Activated naive CD4-positive, alpha-beta T cell treated with anti-CD3 and anti-CD28 coated beads, Interleukin-2, amount 50 U/mL, for 24 hours (primary cell): ENCODE measurements around the gene GON4L.
"Not testable (repeated sequence)": the region's sequence is repeated elsewhere in the genome, so short reads cannot be mapped to it uniquely, and the experiment has no call there.

ENCODE experiments used
- H3K27ac Mint-ChIP-seq: one replicate; pipeline ENCODE4 v1.8.0; 2021; ENCODE audit warnings: mild to moderate bottlenecking, mixed read lengths
- H3K27me3 Mint-ChIP-seq: one replicate; pipeline ENCODE4 v1.8.0; 2021; ENCODE audit warnings: mixed read lengths
- H3K36me3 Mint-ChIP-seq: one replicate; pipeline ENCODE4 v1.8.0; 2021; ENCODE audit warnings: mixed read lengths
- H3K4me1 Mint-ChIP-seq: one replicate; pipeline ENCODE4 v1.8.0; 2021; ENCODE audit warnings: mixed read lengths
- H3K4me3 Mint-ChIP-seq: one replicate; pipeline ENCODE4 v1.8.0; 2021; ENCODE audit warnings: mild to moderate bottlenecking, mixed read lengths
- H3K9me3 Mint-ChIP-seq: one replicate; pipeline ENCODE4 v1.8.0; 2021; ENCODE audit warnings: mixed read lengths

GON4L gene, protein sequence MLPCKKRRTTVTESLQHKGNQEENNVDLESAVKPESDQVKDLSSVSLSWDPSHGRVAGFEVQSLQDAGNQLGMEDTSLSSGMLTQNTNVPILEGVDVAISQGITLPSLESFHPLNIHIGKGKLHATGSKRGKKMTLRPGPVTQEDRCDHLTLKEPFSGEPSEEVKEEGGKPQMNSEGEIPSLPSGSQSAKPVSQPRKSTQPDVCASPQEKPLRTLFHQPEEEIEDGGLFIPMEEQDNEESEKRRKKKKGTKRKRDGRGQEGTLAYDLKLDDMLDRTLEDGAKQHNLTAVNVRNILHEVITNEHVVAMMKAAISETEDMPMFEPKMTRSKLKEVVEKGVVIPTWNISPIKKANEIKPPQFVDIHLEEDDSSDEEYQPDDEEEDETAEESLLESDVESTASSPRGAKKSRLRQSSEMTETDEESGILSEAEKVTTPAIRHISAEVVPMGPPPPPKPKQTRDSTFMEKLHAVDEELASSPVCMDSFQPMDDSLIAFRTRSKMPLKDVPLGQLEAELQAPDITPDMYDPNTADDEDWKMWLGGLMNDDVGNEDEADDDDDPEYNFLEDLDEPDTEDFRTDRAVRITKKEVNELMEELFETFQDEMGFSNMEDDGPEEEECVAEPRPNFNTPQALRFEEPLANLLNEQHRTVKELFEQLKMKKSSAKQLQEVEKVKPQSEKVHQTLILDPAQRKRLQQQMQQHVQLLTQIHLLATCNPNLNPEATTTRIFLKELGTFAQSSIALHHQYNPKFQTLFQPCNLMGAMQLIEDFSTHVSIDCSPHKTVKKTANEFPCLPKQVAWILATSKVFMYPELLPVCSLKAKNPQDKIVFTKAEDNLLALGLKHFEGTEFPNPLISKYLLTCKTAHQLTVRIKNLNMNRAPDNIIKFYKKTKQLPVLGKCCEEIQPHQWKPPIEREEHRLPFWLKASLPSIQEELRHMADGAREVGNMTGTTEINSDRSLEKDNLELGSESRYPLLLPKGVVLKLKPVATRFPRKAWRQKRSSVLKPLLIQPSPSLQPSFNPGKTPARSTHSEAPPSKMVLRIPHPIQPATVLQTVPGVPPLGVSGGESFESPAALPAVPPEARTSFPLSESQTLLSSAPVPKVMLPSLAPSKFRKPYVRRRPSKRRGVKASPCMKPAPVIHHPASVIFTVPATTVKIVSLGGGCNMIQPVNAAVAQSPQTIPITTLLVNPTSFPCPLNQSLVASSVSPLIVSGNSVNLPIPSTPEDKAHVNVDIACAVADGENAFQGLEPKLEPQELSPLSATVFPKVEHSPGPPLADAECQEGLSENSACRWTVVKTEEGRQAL (N-terminal part only)

DNA sequence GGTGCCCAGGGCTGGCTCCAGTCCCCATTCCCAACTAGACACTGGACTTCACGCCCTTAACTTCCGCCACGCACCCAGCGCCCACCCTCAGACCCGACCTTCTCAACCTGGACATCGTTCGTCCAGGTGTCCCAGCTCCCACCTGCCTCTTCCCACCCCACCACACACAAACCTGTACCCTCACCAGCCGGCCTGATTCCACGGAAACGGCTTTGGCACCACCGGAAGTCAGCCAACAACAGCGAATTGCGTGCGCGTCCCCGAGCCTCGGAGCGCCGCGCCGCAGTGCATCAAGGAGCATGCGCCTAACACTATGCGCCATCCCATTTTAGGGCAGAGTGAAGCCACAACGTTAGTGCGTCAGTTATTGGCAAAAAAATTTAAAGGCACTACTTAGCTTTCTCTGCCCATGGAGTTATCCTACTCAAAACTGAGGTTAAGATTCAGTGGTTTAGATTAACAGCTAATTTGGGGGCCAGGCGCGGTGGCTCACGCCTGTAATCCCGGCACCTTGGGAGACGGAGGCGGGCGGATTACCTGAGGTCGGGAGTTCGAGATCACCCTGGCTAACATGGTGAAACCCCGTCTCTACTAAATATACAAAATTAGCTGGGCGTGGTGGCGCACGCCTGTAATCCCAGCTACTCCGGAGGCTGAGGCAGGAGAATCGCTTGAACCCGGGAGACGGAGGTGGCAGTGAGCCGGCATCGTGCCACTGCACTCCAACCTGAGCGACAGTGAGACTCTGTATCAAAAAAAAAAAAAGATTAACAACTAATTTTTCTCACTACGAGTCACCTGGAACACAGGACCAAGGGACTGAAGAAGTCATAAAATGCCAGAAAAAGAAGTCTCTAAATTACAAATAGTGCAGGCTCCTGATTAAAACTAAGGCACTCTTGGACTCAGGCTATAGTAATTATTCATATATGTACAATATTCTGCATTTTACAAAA is at the start of gene GON4L:
GON4L (minus strand) TSS at position 240 of the 956 bp plus-strand sequence. CDS start 3,434 bp downstream, outside the sequence.
- peak within 1 kb of the TSS; percentile 100 for H3K4me3 Mint-ChIP-seq
- H3K9me3 Mint-ChIP-seq = no peaks in the 10 kb centered on the region
- peaks cover 50% of the 10 kb centered on the region for H3K4me1 Mint-ChIP-seq
- peak within 1 kb of the TSS; percentile 99 for H3K27ac Mint-ChIP-seq
- H3K36me3 Mint-ChIP-seq = peaks cover 4% of the 10 kb centered on the region
- H3K27me3 Mint-ChIP-seq = peaks cover 6% of the 10 kb centered on the region

DNA sequence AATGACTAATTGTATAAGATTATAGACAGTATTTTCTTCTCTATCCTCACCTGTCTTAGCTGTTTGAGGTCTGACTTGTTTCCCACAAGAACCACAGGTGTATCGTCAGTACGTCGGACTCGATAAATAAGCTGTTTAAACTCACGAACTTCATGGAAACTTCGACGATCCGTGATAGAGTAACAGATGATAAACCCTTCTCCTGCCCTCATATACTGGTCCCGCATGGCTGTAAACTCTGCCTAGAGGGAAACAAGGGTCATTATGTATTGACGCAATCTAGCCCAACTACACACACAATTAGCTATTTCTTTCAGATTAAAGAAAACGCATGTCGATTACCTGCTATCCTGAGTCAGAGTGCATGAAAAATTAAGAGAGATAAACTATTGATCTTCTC is 47.2 kb upstream of the GON4L start:
- peaks cover 8% of the 10 kb centered on the region for H3K4me1 Mint-ChIP-seq
- peaks cover 3% of the 10 kb centered on the region for H3K36me3 Mint-ChIP-seq
- H3K4me3 Mint-ChIP-seq = no peak overlapping the region
- H3K27me3 Mint-ChIP-seq = no peaks in the 10 kb centered on the region
- no peak overlapping the region for H3K27ac Mint-ChIP-seq
- no peaks in the 10 kb centered on the region for H3K9me3 Mint-ChIP-seq

DNA sequence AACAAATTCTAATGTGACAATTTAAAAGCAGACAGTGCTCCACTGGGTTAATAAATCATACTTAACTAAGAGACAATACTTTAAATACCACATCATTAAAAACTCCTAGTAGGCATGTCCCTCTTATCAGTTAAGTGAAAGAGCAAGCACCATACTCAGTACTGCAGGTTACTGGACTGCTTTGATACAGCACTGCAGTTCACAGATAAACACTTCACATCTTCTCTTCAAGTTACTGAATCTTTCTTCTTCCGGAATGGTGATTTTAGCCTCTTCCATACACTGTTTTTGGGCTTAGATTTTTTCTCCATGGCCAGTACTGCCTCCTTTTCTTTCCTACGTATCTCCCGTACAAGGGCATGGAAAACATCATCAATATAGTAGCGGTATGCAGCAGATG is 43.1 kb upstream of the GON4L start:
- Mint-ChIP-seq H3K36me3 (peaks cover 8% of the 10 kb centered on the region), H3K27ac (no peak overlapping the region), H3K4me1 (peaks cover 10% of the 10 kb centered on the region), H3K9me3 (no peaks in the 10 kb centered on the region), H3K4me3 (no peak overlapping the region), H3K27me3 (no peaks in the 10 kb centered on the region)

DNA sequence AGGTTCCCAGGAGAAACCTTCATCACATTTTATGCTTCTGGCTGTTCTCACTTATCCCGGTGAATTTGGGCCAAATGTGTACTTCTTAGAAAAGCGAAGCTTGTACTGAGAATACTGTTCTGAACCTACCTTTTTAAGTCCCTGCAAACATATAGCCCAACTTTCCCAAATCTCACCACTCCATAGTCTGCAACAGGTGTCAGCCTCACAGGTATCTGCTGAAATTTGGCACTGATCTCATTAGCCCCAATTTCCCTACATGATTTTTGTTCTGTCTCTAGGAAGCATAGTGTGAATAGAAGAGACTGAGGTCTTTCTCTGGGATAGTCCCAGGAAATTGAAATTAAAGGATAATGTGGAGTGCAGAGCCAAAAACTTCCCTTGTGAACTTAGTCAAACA is 42.7 kb upstream of the GON4L start:
- no peak overlapping the region for H3K4me3 Mint-ChIP-seq
- H3K36me3 Mint-ChIP-seq = peaks cover 8% of the 10 kb centered on the region
- H3K27me3 Mint-ChIP-seq = no peaks in the 10 kb centered on the region
- no peaks in the 10 kb centered on the region for H3K9me3 Mint-ChIP-seq
- no peak overlapping the region for H3K27ac Mint-ChIP-seq
- H3K4me1 Mint-ChIP-seq = peaks cover 10% of the 10 kb centered on the region

DNA sequence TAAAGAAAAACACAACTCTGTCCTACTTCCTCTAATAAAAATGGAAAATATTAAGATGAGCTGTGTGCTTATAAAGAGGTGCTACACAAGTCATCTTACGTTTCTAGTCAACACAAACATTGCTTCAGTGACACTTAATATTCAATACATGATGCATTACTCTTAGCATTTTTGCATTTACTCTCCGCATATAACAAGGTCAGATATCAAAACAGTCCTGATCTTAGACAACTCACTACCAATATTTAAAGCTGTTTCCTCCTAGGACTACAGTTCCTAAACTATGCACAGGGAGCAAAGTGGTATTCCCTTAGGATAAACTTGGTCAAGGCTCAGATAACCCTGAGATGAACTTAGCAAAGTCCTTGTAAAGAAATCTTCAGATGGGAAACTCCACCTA is 41.9 kb upstream of the GON4L start:
- H3K36me3 Mint-ChIP-seq = peaks cover 6% of the 10 kb centered on the region

DNA sequence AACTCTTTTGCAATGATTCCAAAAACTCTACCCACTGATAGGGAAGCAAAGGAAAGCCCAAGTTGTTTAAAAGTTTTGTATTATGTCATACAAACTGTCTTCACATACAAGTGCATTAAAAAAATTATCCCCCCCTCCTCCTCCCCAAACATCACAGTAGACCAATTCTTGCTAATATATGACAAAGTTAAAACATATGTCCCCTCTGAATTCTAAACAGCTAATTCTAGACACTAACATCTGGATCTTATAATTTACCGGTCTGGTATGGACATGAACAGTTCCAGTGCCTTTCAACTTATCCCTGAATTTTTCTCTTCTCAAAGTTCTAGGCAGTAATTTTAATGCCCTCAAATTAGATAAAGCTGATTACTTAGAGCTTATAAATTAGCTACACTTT is 40.7 kb upstream of the GON4L start:
- peak overlapping the region; percentile 65 for H3K27ac Mint-ChIP-seq
- peaks cover 18% of the 10 kb centered on the region for H3K4me1 Mint-ChIP-seq
- no peaks in the 10 kb centered on the region for H3K27me3 Mint-ChIP-seq
- H3K4me3 Mint-ChIP-seq = no peak overlapping the region
- peaks cover 6% of the 10 kb centered on the region for H3K36me3 Mint-ChIP-seq
- no peaks in the 10 kb centered on the region for H3K9me3 Mint-ChIP-seq

More for the DNA sequence above, 41.9 kb upstream of the GON4L start:
- H3K4me1 Mint-ChIP-seq = peaks cover 8% of the 10 kb centered on the region
- H3K9me3 Mint-ChIP-seq = no peaks in the 10 kb centered on the region
- no peak overlapping the region for H3K4me3 Mint-ChIP-seq
- H3K27me3 Mint-ChIP-seq = no peaks in the 10 kb centered on the region
- H3K27ac Mint-ChIP-seq = no peak overlapping the region

DNA sequence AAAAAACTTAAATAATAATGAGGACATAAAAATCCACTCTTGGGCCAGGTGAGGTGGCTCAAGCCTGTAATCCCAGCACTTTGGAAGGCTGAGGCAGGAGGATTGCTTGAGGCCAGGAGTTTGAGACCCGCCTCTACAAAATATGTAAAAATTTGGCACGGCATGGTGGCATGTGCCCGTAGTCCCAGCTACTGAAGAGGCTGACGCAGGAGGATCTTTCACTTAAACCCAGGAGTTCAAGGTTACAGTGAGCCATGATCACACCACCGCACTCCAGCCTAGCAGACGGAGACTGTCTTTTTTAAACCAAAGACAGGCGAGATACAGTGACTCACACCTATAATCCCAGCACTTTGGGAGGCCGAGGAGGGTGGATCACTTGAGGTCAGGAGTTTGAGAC is 39.5 kb upstream of the GON4L start:
- H3K4me3 Mint-ChIP-seq, H3K9me3 Mint-ChIP-seq, H3K27ac Mint-ChIP-seq, H3K36me3 Mint-ChIP-seq, H3K27me3 Mint-ChIP-seq: not testable (repeated sequence)
- peaks cover 18% of the 10 kb centered on the region for H3K4me1 Mint-ChIP-seq

DNA sequence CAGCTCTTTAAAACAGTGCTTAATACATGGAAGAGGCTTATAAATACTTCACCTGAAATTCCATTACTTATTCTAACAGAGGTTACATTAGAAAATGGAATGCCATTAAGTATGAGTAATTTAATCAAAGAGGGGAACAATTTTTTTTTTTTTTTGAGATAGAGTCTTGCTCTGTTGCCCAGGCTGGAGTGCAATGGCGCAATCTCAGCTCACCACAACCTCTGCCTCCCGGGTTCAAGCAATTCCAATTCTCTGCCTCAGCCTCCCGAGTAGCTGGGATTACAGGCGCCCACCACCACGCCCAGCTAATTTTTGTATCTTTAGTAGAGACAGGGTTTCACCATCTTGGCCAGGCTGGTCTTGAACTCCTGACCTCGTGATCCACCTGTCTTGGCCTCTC is 38.6 kb upstream of the GON4L start:
- H3K4me1 Mint-ChIP-seq = peaks cover 18% of the 10 kb centered on the region
- not testable (repeated sequence) for H3K36me3 Mint-ChIP-seq, H3K9me3 Mint-ChIP-seq, H3K27ac Mint-ChIP-seq, H3K4me3 Mint-ChIP-seq, H3K27me3 Mint-ChIP-seq

DNA sequence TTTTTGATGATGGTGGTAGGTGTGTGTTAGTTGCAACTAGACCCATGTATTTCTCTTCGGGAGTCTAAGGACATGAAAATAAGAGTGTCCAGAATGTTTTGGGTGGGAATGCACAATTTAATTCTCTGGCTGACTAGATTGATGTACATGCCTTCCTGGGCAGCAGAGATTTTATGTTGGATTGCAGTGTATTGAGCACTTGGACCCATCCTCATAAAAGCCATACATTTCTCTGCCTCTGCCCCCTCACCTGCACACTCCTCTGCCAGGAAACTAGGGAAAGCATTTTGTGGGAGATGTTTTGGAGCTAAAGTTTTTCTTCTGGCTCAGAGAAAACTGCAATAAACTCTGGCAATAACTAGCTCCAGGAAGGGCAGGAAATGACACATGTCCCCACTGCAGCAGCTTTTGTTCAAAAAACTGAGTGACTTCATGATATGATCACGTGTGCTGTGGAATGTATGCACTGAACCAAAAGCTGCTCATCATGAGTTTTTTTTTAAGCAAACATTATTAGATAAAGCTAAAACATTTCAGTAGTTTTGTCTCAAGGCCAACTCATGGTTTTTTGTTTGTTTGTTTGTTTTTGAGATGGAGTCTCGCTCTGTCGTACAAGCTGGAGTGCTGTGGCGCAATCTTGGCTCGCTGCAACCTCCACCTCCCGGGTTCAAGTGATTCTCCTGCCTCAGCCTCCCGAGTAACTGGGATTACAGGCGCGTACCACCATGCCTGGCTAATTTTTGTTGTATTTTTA is 36.6 kb upstream of the GON4L start:
- H3K4me1 Mint-ChIP-seq = peaks cover 18% of the 10 kb centered on the region
- H3K27ac Mint-ChIP-seq = no peak overlapping the region
- H3K4me3 Mint-ChIP-seq = no peak overlapping the region
- H3K27me3 Mint-ChIP-seq = no peaks in the 10 kb centered on the region
- peaks cover 5% of the 10 kb centered on the region for H3K36me3 Mint-ChIP-seq
- H3K9me3 Mint-ChIP-seq = no peaks in the 10 kb centered on the region

DNA sequence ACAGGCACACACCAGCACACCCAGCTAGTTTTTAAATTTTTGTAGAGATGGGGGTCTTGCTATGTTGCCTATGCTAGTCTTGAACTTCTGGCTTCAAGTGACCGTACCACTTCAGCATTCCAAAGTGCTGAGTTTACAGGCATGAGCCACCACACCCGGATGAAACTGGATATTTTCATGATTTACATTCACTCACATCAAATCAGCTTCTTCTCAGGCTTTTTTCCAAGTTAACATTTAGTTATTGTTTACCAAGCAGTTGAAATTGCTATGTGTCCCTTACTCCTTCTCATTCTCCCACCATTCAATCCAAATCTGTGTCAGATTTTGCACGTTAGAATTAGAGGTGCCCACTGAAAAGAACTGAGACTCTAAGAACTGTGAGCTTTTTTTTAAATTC is 35.8 kb upstream of the GON4L start:
- Mint-ChIP-seq H3K9me3 (no peaks in the 10 kb centered on the region), H3K27me3 (no peaks in the 10 kb centered on the region), H3K36me3 (peaks cover 3% of the 10 kb centered on the region), H3K4me1 (peaks cover 15% of the 10 kb centered on the region), H3K4me3 (no peak overlapping the region), H3K27ac (no peak overlapping the region)

DNA sequence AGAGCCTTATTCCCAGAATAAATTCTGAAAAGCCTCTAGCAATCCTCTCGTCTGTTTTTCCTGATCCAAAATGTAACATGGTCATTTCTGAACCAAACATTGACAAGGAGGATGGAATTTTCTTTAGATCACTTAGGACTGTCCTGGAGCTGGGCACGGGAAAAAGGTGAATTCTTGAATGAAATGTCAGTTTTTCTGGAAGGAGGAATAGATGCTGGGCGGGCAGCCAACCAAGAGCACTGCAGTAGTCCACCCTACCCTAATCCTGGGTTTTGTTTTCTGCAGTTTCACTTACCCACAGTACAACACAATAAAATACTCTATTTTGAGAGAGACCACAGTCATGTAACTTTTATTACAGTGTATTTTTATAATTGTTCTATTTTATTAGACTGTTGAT is 33.2 kb upstream of the GON4L start:
- Mint-ChIP-seq H3K36me3 (no peaks in the 10 kb centered on the region), H3K27me3 (no peaks in the 10 kb centered on the region)

DNA sequence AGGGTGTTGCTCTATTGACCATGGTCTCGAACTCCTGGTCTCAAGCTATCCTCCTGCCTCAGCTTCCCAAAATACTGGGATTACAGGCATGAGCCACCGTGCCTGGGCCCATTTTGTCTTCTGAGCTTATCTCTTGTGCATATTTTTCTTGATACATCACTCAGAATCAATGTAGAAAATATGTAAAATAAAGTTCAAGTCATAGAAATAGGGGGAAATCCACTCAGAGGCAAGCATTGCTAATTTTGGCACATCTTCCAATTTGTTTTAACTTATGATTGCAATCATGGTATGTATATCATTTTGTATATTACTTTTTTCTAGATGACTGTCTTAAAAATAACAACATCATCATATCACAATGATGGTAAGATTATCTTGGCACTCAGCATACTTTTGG is 32.6 kb upstream of the GON4L start:
- Mint-ChIP-seq H3K36me3 (no peaks in the 10 kb centered on the region), H3K27ac (no peak overlapping the region), H3K4me1 (peaks cover 11% of the 10 kb centered on the region), H3K9me3 (no peaks in the 10 kb centered on the region), H3K27me3 (no peaks in the 10 kb centered on the region), H3K4me3 (no peak overlapping the region)

More for the DNA sequence above, 33.2 kb upstream of the GON4L start:
- Mint-ChIP-seq H3K4me1 (peaks cover 11% of the 10 kb centered on the region), H3K4me3 (no peak overlapping the region), H3K27ac (no peak overlapping the region), H3K9me3 (no peaks in the 10 kb centered on the region)

DNA sequence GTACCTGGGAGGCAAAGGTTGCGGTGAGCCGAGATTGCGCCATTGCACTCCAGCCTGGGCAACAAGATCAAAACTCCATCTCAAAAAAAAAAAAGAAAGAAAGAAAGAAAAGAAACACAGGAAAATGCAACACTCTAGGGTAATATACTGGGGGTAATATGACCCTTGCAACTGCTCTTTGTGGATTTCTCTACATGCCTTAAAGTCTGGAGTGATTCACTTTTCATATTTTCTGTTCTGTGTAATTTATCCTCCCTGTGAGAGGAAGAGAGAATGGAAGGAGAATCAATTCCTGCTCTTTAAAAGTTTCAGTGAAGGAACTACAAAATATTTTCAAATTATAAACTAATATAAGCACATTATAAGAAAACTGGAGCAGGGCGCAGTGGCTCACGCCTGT is 31.5 kb upstream of the GON4L start:
- Mint-ChIP-seq H3K27ac (no peak overlapping the region), H3K9me3 (no peaks in the 10 kb centered on the region), H3K4me1 (peaks cover 6% of the 10 kb centered on the region), H3K4me3 (no peak overlapping the region), H3K27me3 (no peaks in the 10 kb centered on the region), H3K36me3 (no peaks in the 10 kb centered on the region)

DNA sequence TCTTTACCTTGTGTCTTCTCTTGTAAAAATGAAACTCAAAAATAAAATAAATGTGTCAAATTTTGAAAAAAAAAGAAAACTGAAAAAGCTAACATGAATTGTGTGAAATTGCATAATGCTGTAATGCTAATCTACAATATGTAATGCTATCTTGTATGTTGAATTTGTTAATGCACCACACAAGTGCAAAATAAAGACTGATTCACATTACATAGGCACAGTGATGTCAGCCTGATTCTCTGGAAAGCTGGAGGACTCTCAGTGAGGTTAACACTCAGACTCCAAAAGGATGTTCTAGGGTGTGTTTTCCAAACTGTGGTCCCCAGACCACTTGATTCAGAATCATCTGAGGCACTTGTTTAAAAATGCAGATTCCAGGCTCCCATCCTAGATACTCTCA is 28.0 kb upstream of the GON4L start:
- no peaks in the 10 kb centered on the region for H3K9me3 Mint-ChIP-seq
- no peaks in the 10 kb centered on the region for H3K4me1 Mint-ChIP-seq
- H3K27ac Mint-ChIP-seq = no peak overlapping the region
- H3K4me3 Mint-ChIP-seq = no peak overlapping the region
- H3K27me3 Mint-ChIP-seq = no peaks in the 10 kb centered on the region
- no peaks in the 10 kb centered on the region for H3K36me3 Mint-ChIP-seq
